Smooth muscle cell (in vitro differentiated cells): ENCODE results near the gene RELA. TPM values are rescaled to one million over a fixed set of nuclear protein-coding genes. Genes with fewer than 3 reads are reported as not detected.

Experiments used
- DNase-seq: peaks from one replicate; lab custom pipeline; 2025; ENCODE audit not compliant: unreplicated experiment; lab: John Stamatoyannopoulos, UW
- H2AFZ ChIP-seq: fragments of 200-600 bp; sonication (generic); 2 replicates; pipeline ENCODE4 v1.6.0; 2016; ENCODE audit warnings: antibody characterized with exemption, low read depth, mild to moderate bottlenecking
- H3F3A ChIP-seq: fragments of 200-600 bp; sonication (generic); 2 replicates; pipeline ENCODE4 v1.6.0; 2017; ENCODE audit warnings: antibody characterized with exemption, low read depth
- H3K27ac ChIP-seq: fragments of 200-600 bp; sonication (generic); 2 replicates; pipeline ENCODE4 v1.5.1; 2016; ENCODE audit warnings: low read depth, mild to moderate bottlenecking
- H3K27me3 ChIP-seq: fragments of 200-600 bp; sonication (generic); 2 replicates; pipeline ENCODE4 v1.6.1; 2016; ENCODE audit warnings: low read depth, mild to moderate bottlenecking
- H3K36me3 ChIP-seq: fragments of 200-600 bp; sonication (generic); 2 replicates; pipeline ENCODE4 v1.5.1; 2016; ENCODE audit warnings: low read depth
- H3K4me1 ChIP-seq: fragments of 200-600 bp; sonication (generic); 2 replicates; pipeline ENCODE4 v1.5.1; 2016; ENCODE audit warnings: low read depth
- H3K4me2 ChIP-seq: fragments of 200-600 bp; sonication (generic); 2 replicates; pipeline ENCODE4 v1.6.0; 2016; ENCODE audit warnings: mild to moderate bottlenecking
- H3K4me3 ChIP-seq: fragments of 200-600 bp; sonication (generic); 2 replicates; pipeline ENCODE4 v1.5.1; 2016; ENCODE audit warnings: mild to moderate bottlenecking
- H3K79me2 ChIP-seq: fragments of 200-600 bp; sonication (generic); 2 replicates; pipeline ENCODE4 v1.6.0; 2016; ENCODE audit warnings: low read depth, mild to moderate bottlenecking
- H3K9ac ChIP-seq: fragments of 200-600 bp; sonication (generic); 2 replicates; pipeline ENCODE4 v1.6.0; 2016; ENCODE audit warnings: low read depth
- H3K9me3 ChIP-seq: fragments of 200-600 bp; sonication (generic); replicated peaks from 2 replicates; pipeline ENCODE4 v1.5.1; 2016; ENCODE audit warnings: low read depth
- H4K20me1 ChIP-seq: fragments of 200-600 bp; sonication (generic); 2 replicates; pipeline ENCODE4 v1.6.0; 2016; ENCODE audit warnings: low read depth
- CTCF ChIP-seq: fragments of 200-600 bp; sonication (generic); IDR thresholded peaks from 2 replicates; pipeline ENCODE4 v1.5.1; 2017; ENCODE audit warnings: borderline replicate concordance, mild to moderate bottlenecking, antibody characterized with exemption; ENCODE audit not compliant: insufficient read depth, poor library complexity, severe bottlenecking
- WGBS: methylation state at CpG from one replicate; pipeline ENCODE4 v1.1.7; 2016; ENCODE audit warnings: low lambda C conversion rate; 5-methylcytosine and 5-hydroxymethylcytosine counted together
- polyA plus RNA-seq: library from polyadenylated mRNA; unstranded; fragments of >200 nt; fragmentation: Nextera tagmentation; extraction: Ambion mirVana; gene quantifications from 2 replicates; pipeline ENCODE4 v1.2.1, GENCODE V29; 2016
- total RNA-seq: library from RNA; depleted of rRNA; stranded (reverse); fragments of >200 nt; gene quantifications from 2 replicates; pipeline ENCODE4 v1.2.3, GENCODE V29; 2014

Gene RELA
- total and polyA plus RNA-seq, 2 experiments from 2014 or later = 41.7 to 82.8 TPM

- TF ChIP-seq CTCF = no peak
- Histone ChIP-seq H3K9ac (no peak overlapping the region), H3K4me2 (no peak overlapping the region), H3K4me1 (peaks cover 18% of the 10 kb centered on the region), H3K36me3 (peaks cover 5% of the 10 kb centered on the region), H3F3A (peaks cover 18% of the 10 kb centered on the region), H3K4me3 (no peak overlapping the region), H3K27me3 (no peaks in the 10 kb centered on the region), H4K20me1 (peaks cover 17% of the 10 kb centered on the region), H2AFZ (no peak overlapping the region), H3K9me3 (no peaks in the 10 kb centered on the region), H3K79me2 (peaks cover 26% of the 10 kb centered on the region), H3K27ac (no peak overlapping the region)
- 97% methylated on average over 21 of the region's 21 CpGs for WGBS
- no peak for DNase-seq
Observed at GRCh38 chr11:65658174-65659021, 4.3 kb downstream of the RELA start.

DNA sequence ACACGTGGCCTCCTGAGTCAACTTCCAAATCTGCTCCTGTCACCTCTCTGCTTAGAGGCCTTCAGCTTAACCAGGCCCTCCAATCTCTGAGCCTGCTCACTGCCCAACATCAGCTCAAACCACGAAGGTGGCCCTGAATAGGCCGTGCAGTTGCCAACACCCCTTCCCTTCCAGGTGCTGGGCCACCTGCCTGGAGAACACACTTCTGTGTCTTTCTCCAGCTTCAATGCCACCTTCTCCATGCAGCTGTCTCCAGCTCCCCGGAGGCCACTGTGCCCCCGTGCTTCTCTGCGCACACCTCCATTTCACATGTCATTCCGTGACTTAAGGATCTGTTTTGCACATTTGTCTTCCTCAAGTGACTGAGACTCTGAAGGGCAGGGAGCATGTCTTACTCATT, 5.3 kb downstream of the RELA start:
- Histone ChIP-seq H3K79me2 (peaks cover 24% of the 10 kb centered on the region), H3K4me2 (no peak overlapping the region), H3K9me3 (no peaks in the 10 kb centered on the region), H3K27me3 (no peaks in the 10 kb centered on the region), H2AFZ (no peak overlapping the region), H3K4me1 (peaks cover 23% of the 10 kb centered on the region), H3K9ac (no peak overlapping the region), H3K27ac (no peak overlapping the region), H3K4me3 (no peak overlapping the region), H4K20me1 (peaks cover 17% of the 10 kb centered on the region), H3F3A (peaks cover 18% of the 10 kb centered on the region), H3K36me3 (peaks cover 5% of the 10 kb centered on the region)
- WGBS = 96% methylated on average over 7 of the region's 7 CpGs
- no peak for DNase-seq
- no peak for TF ChIP-seq CTCF

DNA sequence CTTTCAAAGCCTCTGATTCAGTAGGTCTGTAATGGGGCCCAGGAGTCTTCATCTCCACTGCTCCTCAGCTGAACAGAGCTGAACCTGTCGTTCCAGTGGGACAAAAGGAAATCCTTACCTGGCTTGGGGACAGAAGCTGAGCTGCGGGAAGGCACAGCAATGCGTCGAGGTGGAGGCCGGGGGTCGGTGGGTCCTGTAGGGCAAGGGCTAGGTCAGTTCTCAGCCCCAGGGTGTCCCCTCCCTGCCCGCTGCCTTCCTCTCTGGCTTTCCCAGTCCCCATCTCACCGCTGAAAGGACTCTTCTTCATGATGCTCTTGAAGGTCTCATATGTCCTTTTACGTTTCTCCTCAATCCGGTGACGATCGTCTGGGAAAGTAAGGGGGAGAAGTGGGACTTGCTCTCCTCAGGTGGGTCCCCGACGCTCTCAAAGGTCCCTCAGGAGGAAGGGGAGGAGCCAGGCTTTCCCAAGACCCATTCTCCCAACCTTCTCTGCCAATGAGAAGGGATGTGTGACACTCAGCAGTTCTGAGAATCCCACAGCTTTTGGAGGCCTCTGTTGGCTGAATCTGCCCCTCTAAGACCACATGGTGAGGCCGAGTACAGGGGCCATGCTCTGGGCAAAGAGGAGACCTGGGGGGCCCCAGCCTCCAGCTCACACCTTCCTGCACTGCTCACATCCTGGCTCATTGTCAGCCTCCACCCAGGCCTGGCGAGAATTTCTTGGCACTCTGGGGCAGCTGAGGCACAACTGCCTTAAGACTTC, 7.0 kb downstream of the RELA start:
- WGBS = 96% methylated on average over 14 of the region's 16 CpGs
- Histone ChIP-seq H2AFZ (no peak overlapping the region), H3K9ac (no peak overlapping the region)

More for the DNA sequence above, 7.0 kb downstream of the RELA start:
- Histone ChIP-seq H3K79me2 (peaks cover 7% of the 10 kb centered on the region), H3K36me3 (peaks cover 5% of the 10 kb centered on the region), H3K4me1 (peaks cover 11% of the 10 kb centered on the region), H3K4me2 (no peak overlapping the region), H4K20me1 (peaks cover 14% of the 10 kb centered on the region), H3K9me3 (no peaks in the 10 kb centered on the region), H3K27me3 (no peaks in the 10 kb centered on the region), H3K27ac (no peak overlapping the region), H3K4me3 (no peak overlapping the region), H3F3A (peaks cover 26% of the 10 kb centered on the region)
- no peak for TF ChIP-seq CTCF
- DNase-seq = no peak
